HG03196 (cell line): ENCODE measurements around the gene PDGFRB.

Source experiments
- ATAC-seq: cut with Tn5 transposase; IDR thresholded peaks from one replicate; pipeline ENCODE4 v1.9.1; 2021; ENCODE audit not compliant: unreplicated experiment

Gene PDGFRB

DNA sequence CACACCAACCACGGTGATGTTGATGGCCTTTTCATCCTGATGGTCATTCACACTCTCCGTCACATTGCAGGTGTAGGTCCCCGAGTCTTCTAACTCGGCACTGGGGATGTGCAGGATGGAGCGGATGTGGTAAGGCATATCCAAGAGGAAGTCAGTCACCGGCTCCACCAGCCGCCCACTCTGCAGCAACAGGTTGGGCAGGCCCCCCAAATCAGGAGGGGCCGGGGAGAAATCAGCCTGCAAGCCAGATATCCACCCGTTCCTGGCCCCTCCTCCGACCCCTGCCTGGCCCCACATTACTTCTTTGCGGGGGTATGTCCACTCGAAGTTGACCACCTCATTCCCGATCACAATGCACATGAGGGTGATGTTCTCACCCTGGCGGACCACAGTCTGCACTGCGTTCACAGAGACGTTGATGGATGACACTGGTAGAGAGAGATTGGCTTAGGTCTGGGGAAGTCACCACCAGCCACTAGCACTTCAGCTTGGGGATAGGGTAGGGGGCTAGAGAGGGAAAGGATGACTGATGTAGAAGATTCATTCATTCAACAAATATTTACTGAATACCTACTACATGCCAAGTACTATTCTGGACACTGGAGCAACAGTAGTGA lies 22.0 kb downstream of the PDGFRB start:
- no peak for ATAC-seq

DNA sequence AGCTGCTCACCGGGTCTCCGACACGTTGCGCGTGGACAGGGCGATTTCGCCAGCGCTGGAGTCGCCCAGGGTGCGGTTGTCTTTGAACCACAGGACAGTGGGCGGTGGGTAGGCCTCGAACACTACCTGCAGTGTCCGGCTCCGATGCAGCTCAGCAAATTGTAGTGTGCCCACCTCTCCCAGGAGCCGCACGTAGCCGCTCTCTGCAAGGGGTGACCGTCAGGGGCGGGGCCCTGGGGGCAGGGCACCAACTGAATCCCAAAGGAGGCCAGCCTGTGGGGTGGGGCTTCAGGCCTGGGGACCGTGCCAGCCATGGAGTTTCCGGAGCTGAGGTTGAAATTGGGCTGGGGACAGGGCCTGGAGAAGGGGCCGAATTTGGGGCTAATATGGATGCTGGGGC lies 22.9 kb downstream of the PDGFRB start:
- no peak for ATAC-seq

DNA sequence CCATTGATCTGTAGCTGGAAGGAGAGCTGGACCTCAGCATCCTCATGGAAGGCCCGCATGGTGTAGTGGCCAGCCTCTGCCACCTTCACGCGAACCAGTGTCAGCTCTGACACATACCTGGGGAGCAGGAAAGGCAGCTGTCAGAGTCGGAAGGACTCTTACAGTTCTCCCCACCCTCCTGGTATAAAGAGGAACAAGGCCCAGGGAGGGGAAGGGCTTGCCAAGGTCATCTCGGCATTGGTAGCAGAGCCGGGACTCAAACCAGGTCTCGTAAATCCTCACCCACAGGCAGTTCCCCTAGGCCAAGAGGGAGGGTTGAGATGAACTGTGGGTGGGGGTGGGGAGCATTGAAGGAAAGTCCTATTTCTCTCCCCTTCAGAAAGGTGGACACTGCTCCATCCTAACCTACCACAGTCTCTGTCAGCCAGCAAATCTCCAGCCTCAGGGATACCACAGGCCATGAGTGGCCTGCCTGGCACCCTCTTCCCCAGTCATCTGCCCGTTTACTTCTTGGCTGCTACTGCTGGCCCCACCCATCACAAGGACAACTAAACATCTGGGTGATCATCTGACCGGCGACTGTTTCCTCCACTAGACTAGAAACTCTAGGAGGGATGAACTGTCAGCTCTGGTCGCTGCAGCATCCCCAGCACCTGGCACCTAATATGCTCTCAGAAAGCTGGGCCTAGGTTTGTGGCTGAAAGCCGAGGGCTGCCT lies 23.5 kb downstream of the PDGFRB start:
- ATAC-seq = no peak

DNA sequence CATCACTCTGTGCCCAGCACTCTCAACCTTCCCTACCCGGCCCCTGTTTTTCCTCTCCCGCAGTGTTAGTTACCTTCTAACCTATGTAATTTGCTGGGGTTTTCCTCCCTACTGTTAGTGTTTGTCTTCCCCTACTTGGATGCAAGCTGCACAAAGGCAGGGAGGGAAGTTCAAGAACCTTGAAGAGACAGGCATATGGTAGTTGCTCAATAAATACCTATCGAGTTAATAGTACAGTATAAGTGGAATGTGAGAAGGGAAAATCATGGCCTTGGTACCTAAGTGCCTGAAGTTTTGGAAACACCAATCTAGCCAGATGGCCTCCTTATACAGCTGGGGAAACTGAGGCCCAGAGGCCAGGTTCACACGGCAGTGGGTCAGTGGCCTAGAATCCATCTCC lies 24.2 kb downstream of the PDGFRB start:
- ATAC-seq = no peak

DNA sequence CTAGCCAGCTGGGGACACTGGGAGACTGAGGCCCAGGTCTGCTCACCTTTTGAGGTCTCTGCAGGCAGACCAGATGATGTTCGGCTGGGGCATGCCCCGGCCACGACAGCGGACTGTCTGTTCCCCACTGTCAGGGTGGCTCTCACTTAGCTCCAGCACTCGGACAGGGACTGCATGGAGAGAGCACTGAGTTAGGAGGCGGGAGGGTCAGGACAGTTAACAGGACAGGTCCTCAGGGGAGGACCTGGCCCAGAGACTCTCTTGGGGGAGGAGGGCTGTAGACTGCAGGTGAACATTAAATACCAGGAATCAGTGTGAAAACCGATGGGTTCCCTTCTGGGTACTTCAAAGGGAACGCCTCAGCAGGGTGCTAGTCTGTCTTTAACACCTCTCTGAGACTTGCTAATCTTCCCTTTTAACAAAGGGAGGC lies 25.1 kb downstream of the PDGFRB start:
- ATAC-seq = no peak

DNA sequence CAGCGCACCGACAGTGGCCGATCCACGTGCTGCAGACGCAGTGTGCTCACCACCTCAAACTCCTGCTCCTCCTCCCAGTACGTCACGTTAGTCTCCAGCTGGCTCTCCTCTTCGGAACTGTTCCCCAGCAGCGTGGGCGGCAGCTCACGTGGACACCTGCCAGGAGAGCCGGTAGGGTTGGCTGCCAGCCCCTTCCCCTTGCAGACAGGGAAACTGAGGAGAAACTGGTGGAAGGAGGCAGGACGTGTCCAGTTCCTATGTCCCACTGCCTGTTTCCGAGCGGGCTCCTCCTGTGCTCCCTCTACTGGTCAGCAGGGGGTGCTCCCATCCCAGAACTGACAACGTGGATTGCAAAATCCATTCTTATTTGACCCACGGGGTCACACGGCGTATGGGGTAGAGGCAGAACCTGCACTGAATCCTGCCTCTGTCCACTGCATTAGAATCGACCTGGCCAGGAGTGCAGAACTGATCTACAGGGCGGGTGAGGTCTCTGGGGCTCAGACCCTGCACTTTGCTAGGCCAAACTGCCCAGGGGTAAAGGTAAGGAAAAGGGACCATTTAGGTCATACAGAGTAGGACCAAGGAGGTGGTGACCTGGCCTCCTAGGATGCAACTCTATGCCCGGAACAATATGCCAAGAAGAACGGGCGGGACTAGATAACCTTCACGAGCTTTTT lies 25.7 kb downstream of the PDGFRB start:
- no peak for ATAC-seq

DNA sequence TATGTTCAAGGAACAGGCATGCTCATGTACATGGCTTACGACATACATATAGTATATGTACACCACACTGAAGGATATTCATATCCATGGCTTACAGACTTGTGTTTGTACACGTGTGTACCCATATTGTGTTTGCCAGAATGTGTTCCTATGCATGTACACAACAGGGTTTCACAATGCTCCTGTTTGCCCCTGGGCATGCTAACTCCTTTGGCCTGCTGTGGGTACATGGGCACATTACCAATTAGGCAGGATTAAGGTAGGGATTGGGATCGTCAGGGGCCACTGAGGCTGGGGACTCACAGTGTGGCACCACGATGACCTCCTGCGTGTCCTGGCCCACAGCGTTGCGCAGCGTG lies 26.2 kb downstream of the PDGFRB start:
- ATAC-seq = no peak

DNA sequence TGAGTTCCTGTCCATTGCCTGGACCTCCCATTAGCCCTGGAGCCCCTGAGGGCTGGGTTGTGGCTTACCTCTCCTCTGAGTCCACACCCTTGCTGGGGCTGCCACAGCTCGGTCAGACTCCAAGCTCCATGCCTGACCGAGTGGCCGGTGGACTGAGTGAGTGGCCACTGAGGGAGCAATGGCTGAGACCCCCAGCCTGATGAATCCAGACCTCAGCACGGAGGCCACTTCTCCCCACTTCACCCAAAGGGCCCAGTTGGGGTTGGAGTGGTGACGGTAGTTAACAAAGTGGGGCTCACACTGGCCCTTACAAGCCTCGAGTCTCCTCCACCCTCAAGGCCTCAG lies 28.8 kb downstream of the PDGFRB start:
- no peak for ATAC-seq

DNA sequence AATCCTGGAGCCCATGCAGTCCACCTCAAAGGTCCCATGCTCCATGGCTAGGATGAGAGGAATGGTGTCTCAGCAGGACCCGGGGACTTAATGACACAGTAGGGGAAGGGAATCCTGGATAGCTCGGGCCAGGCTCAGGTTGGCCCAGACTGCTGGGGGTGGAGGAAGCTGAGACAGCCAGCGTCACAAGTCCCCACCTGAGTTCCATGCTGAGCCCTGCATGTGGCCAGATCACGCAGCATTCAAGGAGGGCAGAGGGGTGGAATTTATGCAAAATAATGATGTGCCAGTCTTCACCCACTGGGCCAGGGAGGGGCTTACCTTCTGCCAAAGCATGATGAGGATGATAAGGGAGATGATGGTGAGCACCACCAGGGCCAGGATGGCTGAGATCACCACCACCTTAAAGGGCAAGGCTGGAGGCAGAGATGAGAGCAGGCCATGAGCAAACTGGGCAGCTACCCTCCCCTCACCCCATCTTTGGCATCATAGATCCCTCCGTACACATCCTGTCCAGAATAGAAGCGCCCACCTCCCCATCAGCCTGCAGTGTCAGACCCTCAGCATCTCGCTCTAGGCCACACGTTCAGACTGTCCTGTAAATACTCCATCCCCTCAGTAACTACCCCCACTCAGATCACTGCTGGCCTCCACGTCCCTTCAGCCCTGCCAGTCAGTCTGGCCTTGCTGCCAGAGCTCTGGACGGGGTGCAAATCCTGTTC lies 29.3 kb downstream of the PDGFRB start:
- ATAC-seq = no peak

DNA sequence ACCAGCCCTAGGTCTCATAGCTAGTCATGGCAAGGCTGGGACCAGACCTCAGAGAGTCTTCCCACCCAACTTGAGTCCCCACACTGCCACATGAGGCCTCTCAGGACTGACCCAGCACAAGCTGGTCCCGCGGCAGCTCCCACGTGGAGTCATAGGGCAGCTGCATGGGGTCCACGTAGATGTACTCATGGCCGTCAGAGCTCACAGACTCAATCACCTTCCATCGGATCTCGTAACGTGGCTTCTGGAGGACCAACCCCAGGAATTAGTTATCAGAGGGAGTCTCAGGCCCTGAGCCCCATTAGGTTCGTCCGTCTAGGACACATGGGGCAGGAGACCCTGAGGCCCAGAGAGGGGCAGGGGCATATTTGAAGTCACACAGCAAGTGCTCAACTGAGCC lies 30.3 kb downstream of the PDGFRB start:
- no peak for ATAC-seq

DNA sequence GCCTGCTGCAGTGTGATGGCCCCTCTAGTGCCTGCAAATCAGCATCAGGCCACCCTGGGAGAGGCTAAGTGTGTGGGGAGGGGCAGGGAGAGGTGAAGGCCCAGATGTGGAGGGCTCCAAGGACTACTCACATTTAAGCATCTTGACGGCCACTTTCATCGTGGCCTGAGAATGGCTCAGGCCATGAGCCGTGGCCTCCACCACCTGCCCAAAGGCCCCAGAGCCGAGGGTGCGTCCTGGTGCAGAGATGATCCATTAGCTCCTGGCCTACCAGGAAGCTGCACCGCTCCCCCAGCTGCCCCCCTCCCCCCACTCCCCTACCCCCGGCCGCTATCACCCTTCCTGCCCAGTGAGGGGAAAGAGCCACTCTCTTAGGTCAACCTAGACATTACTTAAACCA lies 31.0 kb downstream of the PDGFRB start:
- ATAC-seq = no peak

DNA sequence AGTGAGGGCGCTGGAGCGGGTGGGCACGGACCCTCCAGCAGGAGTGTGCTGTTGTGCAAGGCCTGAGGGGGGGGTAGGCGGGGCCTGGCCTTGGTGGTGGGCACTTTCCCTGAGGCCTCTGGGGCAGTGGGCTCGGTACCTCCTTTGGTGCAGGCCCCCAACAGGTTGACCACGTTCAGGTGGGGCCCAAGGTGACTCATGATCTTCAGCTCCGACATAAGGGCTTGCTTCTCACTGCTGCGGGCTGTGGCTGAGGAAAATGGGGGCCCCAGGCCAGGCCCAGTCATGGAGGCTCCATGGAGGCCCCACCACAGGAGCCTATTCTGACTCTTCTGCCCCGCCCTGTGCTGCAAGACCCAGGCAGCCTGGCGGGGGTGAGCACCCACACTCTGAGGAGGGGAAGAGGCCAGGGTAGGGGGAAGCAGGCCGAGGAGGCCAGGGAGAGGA lies 31.5 kb downstream of the PDGFRB start:
- no peak for ATAC-seq

DNA sequence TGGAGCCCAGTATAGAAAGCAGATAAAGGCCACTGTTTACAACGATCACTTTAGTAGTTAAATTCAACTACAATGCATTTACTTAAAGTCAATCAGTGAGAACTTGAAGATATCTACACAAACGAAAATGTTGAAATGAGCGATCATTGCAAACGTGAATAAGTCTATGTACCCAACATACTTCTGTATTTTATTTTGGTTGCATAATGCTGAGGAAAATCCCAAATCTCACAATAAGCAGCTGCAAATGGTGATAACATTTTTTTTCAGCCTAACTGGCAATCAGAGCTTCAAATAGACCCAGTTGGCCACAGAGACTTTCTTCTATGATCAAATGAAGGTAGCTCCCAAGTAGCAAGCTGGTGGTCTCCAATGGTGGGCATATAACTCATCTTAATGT lies 32.1 kb downstream of the PDGFRB start:
- no peak for ATAC-seq

DNA sequence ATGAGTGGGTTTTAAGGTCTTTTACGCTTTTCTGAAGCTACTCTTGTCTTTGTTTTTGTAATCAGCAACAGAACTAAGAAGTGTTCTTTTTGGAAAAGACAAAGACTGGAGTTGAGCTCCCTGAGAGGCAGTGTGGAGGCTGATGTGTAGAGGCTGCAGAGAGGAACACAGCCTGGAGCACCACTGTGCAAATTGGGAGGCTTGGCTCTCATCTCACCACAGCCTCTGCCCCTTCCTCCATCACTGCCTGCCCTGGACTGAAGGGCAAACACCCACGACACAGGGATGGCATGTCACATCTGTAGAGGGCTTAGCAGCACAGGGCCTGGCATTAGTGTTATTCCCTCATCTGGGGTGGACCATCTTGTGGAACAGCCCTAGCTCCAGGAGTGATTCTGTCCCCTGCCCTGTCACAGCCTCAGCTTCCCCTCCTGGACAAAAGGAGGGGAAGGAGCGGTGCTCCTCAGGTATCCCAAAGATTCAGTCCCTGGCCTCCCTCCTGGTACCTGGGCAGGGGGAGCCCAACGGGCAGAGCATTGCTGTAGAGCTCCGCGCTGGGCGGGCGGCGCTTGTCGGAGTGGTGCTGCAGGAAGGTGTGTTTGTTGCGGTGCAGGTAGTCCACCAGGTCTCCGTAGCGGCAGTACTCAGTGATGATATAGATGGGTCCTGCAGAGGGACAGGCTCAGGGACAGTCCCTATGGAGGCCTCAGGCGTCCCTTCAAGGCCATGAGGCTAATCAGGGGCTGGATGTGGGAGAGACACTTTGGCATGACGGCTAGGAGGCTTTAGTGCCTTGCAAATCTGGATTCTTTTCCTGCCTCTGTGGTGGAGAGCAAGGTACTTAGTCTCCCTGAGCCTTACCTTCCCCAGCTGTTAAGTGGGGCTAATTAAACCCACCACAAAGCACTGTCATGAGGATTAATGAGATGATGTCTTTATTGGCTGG lies 32.8 kb downstream of the PDGFRB start:
- no peak for ATAC-seq

DNA sequence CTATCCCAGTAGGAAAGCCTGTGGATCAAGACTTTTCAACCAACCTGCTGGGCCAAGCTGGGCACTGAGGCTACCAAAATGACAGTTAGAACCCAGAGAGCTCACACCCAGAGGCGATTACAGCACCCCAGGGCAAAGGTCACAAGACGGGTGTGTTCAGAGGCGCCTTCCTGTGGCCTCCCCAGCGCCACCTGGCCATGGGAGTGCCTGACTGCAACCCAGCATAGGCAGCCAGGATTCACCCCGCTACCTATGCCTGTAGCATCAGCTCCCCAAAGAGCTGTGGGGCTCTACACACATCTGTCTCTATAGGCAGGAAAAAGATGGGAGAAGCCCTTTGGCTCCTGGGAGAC lies 33.5 kb downstream of the PDGFRB start:
- no peak for ATAC-seq

DNA sequence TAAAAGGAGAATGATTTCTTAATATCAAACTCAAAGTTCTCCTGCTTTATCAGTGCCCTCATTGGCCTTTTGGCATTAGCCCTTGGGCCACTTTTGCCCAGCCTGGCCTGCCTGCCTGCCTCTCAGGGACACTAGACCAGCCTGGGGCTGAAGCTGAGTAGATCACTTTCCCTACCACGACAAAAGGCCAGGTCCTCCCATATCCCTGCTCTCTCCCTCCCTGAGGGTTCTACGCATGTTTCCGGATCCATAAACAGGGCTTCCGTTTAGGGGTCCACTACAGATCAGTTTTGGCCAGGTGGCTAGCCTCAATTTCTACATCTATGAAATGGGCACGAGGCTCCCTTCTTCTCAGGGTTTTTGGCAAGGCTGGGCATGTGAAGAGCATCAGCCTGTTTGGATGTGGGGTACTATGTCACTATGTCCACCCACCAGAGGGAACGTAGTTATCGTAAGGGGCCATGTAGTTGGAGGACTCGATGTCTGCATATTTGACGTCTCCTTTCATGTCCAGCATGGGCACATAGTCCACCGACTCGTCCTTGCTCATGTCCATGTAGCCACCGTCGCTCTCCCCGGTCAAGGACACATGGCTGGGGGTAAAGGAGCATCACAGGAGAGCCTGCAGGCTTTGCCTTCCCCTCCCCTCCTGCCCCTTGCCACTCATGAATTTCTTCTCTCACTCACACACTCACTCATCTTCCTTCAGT lies 34.0 kb downstream of the PDGFRB start:
- ATAC-seq = no peak

DNA sequence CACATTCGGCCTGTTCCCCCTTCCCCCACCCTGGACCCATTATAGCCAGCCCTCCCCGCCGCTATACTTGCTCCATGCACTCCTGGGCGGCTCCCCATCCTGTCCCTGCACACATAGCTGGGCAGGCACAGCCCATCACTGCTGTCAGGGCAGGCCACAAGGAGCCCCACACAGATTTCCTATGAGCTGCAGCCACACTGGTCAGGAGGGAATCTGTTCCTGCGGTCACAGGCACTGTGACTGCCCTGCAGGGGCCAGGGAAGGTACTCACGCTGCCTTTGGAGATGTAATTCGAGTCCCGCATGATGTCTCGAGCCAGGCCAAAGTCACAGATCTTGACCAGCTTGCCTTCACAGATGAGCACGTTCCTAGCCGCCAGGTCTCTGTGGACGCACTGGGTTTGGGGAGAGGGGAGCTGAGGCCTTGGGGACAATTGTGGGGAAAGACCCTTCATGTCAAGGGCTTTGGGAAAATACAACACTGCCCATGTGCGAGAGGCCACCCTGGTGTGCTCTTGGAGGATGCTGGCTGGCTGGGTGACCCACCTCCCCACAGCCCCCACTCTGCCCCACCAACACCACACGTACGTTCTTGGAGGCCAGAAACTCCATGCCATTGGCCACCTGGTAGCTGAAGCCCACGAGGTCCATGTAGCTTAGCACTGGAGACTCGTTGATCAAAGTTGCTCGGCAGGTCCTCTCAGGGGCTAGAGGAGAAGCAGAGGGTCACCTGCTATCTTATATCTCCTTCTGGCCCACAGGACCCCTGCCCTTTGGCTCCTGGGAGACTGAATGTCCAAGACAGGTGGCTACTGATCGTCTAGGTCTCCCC lies 34.8 kb downstream of the PDGFRB start:
- no peak for ATAC-seq

DNA sequence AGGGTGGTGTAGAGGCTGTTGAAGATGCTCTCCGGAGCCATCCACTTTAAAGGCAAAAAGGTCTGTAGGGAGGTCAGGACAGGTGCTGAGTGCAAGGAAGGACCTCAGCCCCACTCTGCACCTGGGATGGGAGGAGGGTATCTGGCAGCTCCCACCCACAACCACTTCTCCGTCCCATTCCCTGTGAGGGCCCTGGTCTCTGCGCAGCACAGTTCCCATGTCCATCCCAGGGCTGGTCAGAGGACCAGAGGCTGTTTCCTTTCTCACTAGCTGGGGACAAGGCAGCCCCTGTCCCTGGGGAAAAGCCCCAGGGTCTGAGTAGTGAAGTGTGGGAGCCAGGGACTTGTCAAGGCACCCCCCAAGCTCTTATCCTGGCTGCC lies 35.6 kb downstream of the PDGFRB start:
- no peak for ATAC-seq

DNA sequence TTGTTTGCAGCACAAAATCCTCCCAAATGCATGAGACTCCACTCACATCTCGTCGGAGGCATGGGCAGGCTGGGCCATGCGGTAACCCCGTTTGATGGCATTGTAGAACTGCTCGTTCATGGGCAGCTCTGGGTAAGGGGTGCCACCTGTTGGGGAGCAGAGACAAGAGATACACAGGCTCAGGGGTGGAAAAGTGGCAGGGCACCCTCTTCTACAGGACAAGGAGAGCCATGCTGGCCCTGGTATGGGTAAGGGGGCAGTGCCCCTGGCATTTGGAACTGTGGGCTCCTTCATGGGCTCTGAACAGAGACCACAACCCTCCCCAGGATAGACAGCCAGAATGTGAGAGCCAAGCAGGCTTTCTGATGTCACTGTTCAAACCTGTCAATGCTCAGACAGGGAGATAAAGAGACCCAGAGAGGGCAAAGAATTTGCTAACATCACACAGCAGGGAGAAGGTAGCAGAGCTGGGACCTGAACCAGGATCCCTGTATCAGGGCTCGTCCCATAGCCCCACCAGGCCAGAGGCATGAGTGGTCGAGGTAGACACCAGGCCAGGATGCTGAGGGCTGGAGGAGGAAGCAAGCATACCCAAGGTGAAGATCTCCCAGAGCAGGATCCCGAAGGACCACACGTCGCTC lies 36.1 kb downstream of the PDGFRB start:
- no peak for ATAC-seq
